K562 (cell line): ENCODE data around the gene DPH7. TPM values are rescaled to one million over a fixed set of nuclear protein-coding genes. Genes with fewer than 3 reads are reported as not detected.
A peak's percentile ranks its signal among the peaks of the same experiment; 100 is the strongest.

Experiments used
- CTBP1 ChIP-seq: fragments of 450-650 bp; IDR thresholded peaks from 2 replicates; pipeline ENCODE4 v1.6.1; 2016; ENCODE audit warnings: borderline replicate concordance
- DDX20 ChIP-seq: fragments of 450-650 bp; IDR thresholded peaks from 2 replicates; pipeline ENCODE4 v1.6.1; 2016; ENCODE audit warnings: missing genetic modification characterization, low read depth, mild to moderate bottlenecking, missing compliant biosample characterization, moderate library complexity
- HDAC1 ChIP-seq, 2 experiments: fragments of 450-650 bp; IDR thresholded peaks; 2 replicates each; pipeline ENCODE4 v1.6.1; 2016 to 2017; ENCODE audit warnings: inconsistent platforms in 1 of 2, mild to moderate bottlenecking in 1 of 2, moderate library complexity in 1 of 2
- HOXB6 ChIP-seq: fragments of 250-450 bp; sonication (Bioruptor Pico); IDR thresholded peaks from 2 replicates; pipeline ENCODE4 v1.5.1; 2022; ENCODE audit warnings: mild to moderate bottlenecking, borderline replicate concordance
- KAT8 ChIP-seq: fragments of 450-650 bp; IDR thresholded peaks from 2 replicates; pipeline ENCODE4 v1.6.1; 2016; ENCODE audit warnings: low read depth, mild to moderate bottlenecking
- MED1 ChIP-seq: sonication (generic); formaldehyde crosslinking; IDR thresholded peaks from 2 replicates; pipeline ENCODE4 v1.8.1; 2023; ENCODE audit warnings: missing genetic modification reagents, borderline replicate concordance
- PRPF4 ChIP-seq: fragments of 200-400 bp; formaldehyde crosslinking; IDR thresholded peaks from one replicate; pipeline ENCODE4 v1.6.1; 2017; ENCODE audit warnings: low read length, low read depth, mild to moderate bottlenecking; ENCODE audit not compliant: insufficient read depth, poor library complexity, severe bottlenecking
- SMARCE1 ChIP-seq: fragments of 450-650 bp; IDR thresholded peaks from 2 replicates; pipeline ENCODE4 v1.7.1; 2016; ENCODE audit warnings: mild to moderate bottlenecking
- SNRNP70 ChIP-seq: fragments of 200-400 bp; formaldehyde crosslinking; optimal IDR thresholded peaks from 2 replicates; pipeline ENCODE3; 2017; ENCODE audit warnings: low read depth, low read length
- TFAM ChIP-seq: fragments of 250-450 bp; sonication (Bioruptor Pico); conservative IDR thresholded peaks from 2 replicates; pipeline ENCODE4 v1.5.0; 2021; ENCODE audit warnings: mild to moderate bottlenecking, moderate library complexity
- XRCC3 ChIP-seq: fragments of 450-650 bp; IDR thresholded peaks from 2 replicates; pipeline ENCODE4 v1.6.1; 2017; ENCODE audit warnings: mild to moderate bottlenecking, moderate library complexity
- ZKSCAN1 ChIP-seq: fragments of 150-350 bp; IDR thresholded peaks from 2 replicates; pipeline ENCODE4 v1.6.1; 2016; ENCODE audit warnings: low read depth, low read length
- ZNF121 ChIP-seq: sonication (generic); formaldehyde crosslinking; conservative IDR thresholded peaks from 2 replicates; pipeline ENCODE4 v1.8.0; 2022; ENCODE audit warnings: missing genetic modification reagents
- ZNF134 ChIP-seq: fragments of 250-450 bp; sonication (Bioruptor Pico); conservative IDR thresholded peaks from 2 replicates; pipeline ENCODE4 v1.4.0; 2020
- ZNF239 ChIP-seq: fragments of 250-450 bp; sonication (Bioruptor Pico); IDR thresholded peaks from 2 replicates; pipeline ENCODE4 v1.4.0; 2020; ENCODE audit warnings: mild to moderate bottlenecking
- ZNF444 ChIP-seq: fragments of 250-450 bp; sonication (Bioruptor Pico); IDR thresholded peaks from 2 replicates; pipeline ENCODE4 v1.4.0; 2020; ENCODE audit warnings: mild to moderate bottlenecking, moderate library complexity
- ZNF766 ChIP-seq: fragments of 200-800 bp; sonication (Bioruptor generic); conservative IDR thresholded peaks from 2 replicates; pipeline ENCODE4 v1.6.1; 2016; ENCODE audit warnings: missing genetic modification characterization, missing compliant biosample characterization
- polyA plus RNA-seq, 8 experiments: library from polyadenylated mRNA; depleted of rRNA in 4 of 8; stranded (reverse) in 5 of 8; unstranded in 3 of 8; fragments of >200 nt; fragmentation: Nextera tagmentation in 2 of 8; fragmentation: Illumina TruSeq in 1 of 8; extraction: Ambion mirVana in 2 of 8; extraction: Trizol in 1 of 8; gene quantifications; 2 replicates each; pipeline versions ENCODE4 v1.2.1 to v1.2.3, GENCODE V29; 2011 to 2014; ENCODE audit warnings: inconsistent platforms in 1 of 8, missing spikeins in 1 of 8
- total RNA-seq, 7 experiments: library from RNA; depleted of rRNA in 6 of 7; stranded (reverse); fragments of >200 nt in 6 of 7; fragmentation: Illumina TruSeq in 2 of 7; extraction: Trizol in 2 of 7; gene quantifications; 2 replicates each; pipeline versions ENCODE4 v1.2.1 to v1.2.3, GENCODE V29; 2011 to 2021; ENCODE audit warnings: low replicate concordance in 1 of 7
- TF ChIP-seq, protein P1 (sequence below): sonication (generic); formaldehyde crosslinking; IDR thresholded peaks from 2 replicates; pipeline ENCODE4 v1.5.0; 2020; ENCODE audit warnings: missing genetic modification reagents
- TF ChIP-seq, protein P2 (sequence below), 2 experiments: fragments of 450-650 bp; formaldehyde crosslinking in 1 of 2; IDR thresholded peaks; 2 replicates each; pipeline versions ENCODE4 v1.4.0 to v1.6.1; 2014 to 2020; ENCODE audit warnings: mild to moderate bottlenecking in 2 of 2, borderline replicate concordance in 1 of 2, low read depth in 1 of 2

Gene DPH7
- total and polyA plus RNA-seq, 9 of the 15 experiments (the other 6 are each of a cell fraction or from before 2014, with no cell fraction given): 13.9 to 68.6 (median 41.3) TPM

DNA sequence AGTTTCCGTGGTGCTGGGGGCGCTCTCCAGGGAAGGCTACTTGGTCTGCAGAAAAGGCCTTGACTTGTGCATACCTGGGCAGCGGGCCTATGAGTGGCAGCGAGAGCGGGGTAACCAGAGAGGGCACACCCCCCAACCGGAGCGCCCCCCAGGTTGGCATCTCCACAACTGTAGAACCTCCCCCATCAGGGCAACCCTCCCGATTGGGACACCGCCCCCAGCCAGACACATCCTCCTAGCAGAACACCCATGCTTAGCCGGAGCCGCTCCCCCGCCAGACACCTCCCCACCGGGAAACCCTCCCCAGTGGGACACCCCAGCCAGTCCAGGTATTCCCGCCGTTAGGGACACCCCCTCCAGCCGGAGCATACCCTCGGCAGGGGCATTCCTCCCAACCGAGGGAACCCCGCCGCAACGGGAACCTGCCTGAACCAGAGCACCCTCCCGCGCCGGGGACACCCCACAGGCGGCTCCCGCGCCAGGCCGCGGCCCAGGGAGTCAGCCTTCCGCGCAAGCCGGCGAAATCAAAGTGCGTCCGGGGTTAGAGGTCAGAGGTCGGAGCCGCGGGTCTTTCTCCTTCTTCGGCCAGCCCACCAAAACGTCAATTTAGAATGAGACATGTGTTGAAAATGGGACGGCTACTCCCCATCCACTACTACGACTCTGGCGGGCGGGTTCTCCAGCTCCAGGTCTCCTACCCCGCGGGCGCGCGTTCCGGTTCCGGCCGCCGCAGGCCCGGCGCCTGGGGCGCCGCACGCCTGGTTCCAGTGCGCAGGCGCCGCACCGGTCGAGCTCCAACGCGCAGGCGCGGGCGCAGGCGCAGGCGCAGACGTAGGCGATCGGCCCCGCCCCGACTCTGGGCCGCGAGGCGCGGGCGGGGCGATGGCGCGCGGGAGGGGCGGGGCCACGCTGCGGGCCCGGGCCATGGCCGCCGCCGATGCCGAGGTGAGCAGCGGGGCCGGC is 39.7 kb upstream of the DPH7 start, which contains the start of gene EHMT1 (continued):
- TF ChIP-seq HDAC1 (IDR thresholded peaks at IDR 0.05) (peak in 1 of 2 experiments; percentile 91; a peak in 2 of 4 replicates), ZNF121 (CRISPR knock-in tag) (no peak), SMARCE1 (no peak; the same call in 1 of the 2 replicates), ZNF134 (CRISPR knock-in tag) (0 out of 2 replicates have a peak, but pooled peaks have one; percentile 18), MED1 (CRISPR knock-in tag) (no peak), KAT8 (no peak), DDX20 (no peak), ZKSCAN1 (no peak), ZNF239 (CRISPR knock-in tag) (no peak), TFAM (no peak), ZNF766 (no peak), ZNF444 (no peak), XRCC3 (no peak), CTBP1 (peak; percentile 54; the same call in 1 of the 2 replicates), PRPF4 (no peak), HOXB6 (CRISPR knock-in tag) (no peak), SNRNP70 (no peak)
- TF ChIP-seq, protein P1, sequence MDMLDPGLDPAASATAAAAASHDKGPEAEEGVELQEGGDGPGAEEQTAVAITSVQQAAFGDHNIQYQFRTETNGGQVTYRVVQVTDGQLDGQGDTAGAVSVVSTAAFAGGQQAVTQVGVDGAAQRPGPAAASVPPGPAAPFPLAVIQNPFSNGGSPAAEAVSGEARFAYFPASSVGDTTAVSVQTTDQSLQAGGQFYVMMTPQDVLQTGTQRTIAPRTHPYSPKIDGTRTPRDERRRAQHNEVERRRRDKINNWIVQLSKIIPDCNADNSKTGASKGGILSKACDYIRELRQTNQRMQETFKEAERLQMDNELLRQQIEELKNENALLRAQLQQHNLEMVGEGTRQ (CRISPR knock-in tag): no peak
- TF ChIP-seq, protein P2, sequence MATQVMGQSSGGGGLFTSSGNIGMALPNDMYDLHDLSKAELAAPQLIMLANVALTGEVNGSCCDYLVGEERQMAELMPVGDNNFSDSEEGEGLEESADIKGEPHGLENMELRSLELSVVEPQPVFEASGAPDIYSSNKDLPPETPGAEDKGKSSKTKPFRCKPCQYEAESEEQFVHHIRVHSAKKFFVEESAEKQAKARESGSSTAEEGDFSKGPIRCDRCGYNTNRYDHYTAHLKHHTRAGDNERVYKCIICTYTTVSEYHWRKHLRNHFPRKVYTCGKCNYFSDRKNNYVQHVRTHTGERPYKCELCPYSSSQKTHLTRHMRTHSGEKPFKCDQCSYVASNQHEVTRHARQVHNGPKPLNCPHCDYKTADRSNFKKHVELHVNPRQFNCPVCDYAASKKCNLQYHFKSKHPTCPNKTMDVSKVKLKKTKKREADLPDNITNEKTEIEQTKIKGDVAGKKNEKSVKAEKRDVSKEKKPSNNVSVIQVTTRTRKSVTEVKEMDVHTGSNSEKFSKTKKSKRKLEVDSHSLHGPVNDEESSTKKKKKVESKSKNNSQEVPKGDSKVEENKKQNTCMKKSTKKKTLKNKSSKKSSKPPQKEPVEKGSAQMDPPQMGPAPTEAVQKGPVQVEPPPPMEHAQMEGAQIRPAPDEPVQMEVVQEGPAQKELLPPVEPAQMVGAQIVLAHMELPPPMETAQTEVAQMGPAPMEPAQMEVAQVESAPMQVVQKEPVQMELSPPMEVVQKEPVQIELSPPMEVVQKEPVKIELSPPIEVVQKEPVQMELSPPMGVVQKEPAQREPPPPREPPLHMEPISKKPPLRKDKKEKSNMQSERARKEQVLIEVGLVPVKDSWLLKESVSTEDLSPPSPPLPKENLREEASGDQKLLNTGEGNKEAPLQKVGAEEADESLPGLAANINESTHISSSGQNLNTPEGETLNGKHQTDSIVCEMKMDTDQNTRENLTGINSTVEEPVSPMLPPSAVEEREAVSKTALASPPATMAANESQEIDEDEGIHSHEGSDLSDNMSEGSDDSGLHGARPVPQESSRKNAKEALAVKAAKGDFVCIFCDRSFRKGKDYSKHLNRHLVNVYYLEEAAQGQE (IDR thresholded peaks at IDR 0.05; ENCODE audit: borderline replicate concordance): peak; percentile 91
- TF ChIP-seq, protein P2 (CRISPR knock-in tag; IDR thresholded peaks at IDR 0.05; ENCODE audit: low read depth): peak; percentile 74; the same call in 1 of the 2 replicates
